OCI-LY3 (cell line): ENCODE measurements around the gene CPEB2.

Source experiments
- CTCF ChIP-seq: fragments of 200-600, 300-600 bp; sonication (generic); IDR thresholded peaks from 2 replicates; pipeline ENCODE4 v1.5.1; 2014; ENCODE audit warnings: antibody characterized with exemption, low read length, low read depth
- EZH2phosphoT487 ChIP-seq: fragments of 200-600 bp; shearing (Covaris generic); IDR thresholded peaks from 2 replicates; pipeline ENCODE4 v1.6.1; 2018; ENCODE audit warnings: antibody characterized with exemption, mixed run types, low read depth

DNA sequence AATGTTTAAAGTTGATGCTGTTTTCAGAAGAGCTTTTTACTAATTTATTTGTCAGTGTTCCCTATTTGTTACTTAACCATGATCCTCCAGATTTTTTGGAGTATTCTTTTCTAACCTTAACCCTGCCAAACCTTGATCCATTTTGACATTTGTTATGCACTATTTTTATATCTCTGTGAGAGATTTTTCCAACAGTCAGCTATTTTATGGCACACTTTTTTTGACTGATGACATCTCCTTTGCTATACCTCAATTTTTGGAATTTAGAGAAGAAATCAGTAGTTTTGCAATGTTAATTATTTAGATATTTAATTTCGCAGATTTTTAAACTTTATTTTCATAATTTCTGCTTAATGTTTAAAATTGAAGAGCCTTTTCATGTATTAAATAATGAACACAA lies 66.0 kb downstream of the CPEB2 start:
- TF ChIP-seq EZH2phosphoT487 (no peak), CTCF (no peak)
